ENCODE data around the gene EPB41. TPM values are rescaled to one million over a fixed set of nuclear protein-coding genes. Genes with fewer than 3 reads are reported as not detected.
"Not testable (repeated sequence)": the region's sequence is repeated elsewhere in the genome, so short reads cannot be mapped to it uniquely, and the experiment has no call there.

EPB41 gene
- total RNA-seq, 1 donor from 2014 or later, result 82.6 TPM

DNA sequence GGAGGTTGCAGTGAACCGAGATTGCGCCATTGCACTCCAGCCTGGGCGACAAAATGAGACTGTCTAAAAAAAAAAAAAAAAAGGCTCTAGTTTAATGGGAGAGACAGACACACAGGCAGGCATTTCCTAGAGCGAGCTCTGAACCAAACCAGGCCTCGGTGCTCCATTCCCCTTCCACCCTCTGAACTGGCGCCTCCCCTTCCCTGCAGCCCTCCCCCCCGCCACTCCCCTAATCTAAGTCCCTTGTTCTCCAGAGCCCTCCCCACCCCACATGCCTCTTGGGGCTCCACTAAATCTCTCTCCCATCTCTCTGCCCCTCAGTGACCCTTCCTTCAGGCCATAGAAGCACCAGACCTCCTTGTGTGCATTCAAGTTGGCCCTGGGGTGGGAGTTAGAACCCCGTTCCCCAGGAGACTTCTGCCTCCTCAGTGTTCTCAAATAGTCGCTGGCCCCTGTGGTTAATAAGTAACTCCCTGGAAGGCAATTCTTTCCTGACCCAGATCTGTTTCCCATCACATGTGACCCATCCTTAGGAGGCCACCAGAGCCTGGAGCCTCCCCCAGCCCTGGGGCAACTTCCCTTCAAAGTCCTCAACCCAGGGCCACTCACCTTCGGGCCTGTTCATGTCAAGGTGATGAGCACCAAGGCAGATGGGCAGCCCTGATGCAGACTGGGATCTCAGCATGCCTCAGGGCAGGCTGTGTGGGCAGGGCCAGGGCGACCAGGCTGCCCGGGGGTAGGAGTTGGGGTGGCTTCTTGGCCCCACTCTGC is 42.6 kb upstream of the EPB41 start:
- DNase-seq (ENCODE audit: low spot score), result no peak
- TF ChIP-seq, protein P1, sequence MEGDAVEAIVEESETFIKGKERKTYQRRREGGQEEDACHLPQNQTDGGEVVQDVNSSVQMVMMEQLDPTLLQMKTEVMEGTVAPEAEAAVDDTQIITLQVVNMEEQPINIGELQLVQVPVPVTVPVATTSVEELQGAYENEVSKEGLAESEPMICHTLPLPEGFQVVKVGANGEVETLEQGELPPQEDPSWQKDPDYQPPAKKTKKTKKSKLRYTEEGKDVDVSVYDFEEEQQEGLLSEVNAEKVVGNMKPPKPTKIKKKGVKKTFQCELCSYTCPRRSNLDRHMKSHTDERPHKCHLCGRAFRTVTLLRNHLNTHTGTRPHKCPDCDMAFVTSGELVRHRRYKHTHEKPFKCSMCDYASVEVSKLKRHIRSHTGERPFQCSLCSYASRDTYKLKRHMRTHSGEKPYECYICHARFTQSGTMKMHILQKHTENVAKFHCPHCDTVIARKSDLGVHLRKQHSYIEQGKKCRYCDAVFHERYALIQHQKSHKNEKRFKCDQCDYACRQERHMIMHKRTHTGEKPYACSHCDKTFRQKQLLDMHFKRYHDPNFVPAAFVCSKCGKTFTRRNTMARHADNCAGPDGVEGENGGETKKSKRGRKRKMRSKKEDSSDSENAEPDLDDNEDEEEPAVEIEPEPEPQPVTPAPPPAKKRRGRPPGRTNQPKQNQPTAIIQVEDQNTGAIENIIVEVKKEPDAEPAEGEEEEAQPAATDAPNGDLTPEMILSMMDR (IDR thresholded peaks at IDR 0.05; ENCODE audit: unreplicated experiment), result no peak
- no peaks in the 10 kb centered on the region for H3K9me3 Mint-ChIP-seq (ENCODE audit: unreplicated experiment)
- peaks cover 1% of the 10 kb centered on the region for H3K27me3 Mint-ChIP-seq (ENCODE audit: unreplicated experiment)
- H3K4me1 Mint-ChIP-seq (ENCODE audit: unreplicated experiment), result peaks cover 5% of the 10 kb centered on the region
- no peak overlapping the region for H3K27ac Mint-ChIP-seq (ENCODE audit: unreplicated experiment)
- H3K4me3 Mint-ChIP-seq (ENCODE audit: unreplicated experiment), result no peak overlapping the region
- H3K36me3 Mint-ChIP-seq (ENCODE audit: low read depth, unreplicated experiment), result no peaks in the 10 kb centered on the region

DNA sequence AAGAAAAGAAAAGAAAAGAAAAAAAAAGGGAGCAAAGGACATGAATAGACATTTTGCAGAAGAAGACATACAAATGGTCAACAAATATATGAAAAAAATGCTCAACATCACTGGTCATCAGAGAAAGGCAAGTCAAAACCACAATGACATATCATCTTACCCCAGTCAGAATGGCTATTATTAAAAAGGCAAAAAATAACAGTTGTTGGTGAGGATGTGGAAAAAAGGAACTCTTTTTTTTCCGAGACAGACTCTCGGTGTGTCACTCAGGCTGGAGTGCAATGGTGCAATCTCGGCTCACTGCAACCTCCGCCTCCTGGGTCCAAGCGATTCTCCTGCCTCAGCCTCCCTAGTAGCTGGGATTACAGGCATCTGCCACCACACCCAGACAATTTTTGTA is 39.2 kb upstream of the EPB41 start:
- not testable (repeated sequence) for H3K36me3 Mint-ChIP-seq (ENCODE audit: low read depth, unreplicated experiment); DNase-seq (ENCODE audit: low spot score); H3K27ac Mint-ChIP-seq (ENCODE audit: unreplicated experiment); H3K27me3 Mint-ChIP-seq (ENCODE audit: unreplicated experiment); H3K9me3 Mint-ChIP-seq (ENCODE audit: unreplicated experiment); H3K4me1 Mint-ChIP-seq (ENCODE audit: unreplicated experiment); H3K4me3 Mint-ChIP-seq (ENCODE audit: unreplicated experiment)

DNA sequence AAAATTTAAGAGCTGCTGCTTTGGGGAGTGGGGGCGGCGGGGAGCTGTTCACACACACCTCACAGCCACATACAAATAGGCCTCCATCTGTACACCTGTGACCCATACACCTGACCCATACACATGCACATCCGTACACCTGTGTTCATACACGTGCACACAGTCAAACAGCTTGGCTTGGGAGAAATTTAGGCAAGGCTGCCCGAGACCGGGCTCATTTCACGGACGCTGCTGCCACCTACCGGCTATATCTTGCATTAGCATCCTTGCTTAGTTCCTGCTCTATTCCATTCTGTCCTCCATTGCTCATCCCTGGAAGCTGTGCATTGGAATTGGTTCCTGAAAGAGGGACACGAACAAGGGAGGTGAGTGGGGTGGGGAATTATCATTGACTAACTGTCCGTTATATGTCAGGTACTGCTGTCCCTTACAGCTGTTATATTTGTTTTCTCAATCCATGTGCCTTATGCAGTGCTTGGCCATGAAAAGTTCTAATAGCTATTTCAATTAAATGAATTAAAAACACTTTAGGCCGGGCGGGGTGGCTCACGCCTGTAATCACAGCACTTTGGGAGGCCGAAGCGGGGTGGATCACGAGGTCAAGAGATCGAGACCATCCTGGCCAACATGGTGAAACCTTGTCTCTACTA is 37.1 kb upstream of the EPB41 start:
- H3K4me3 Mint-ChIP-seq (ENCODE audit: unreplicated experiment), result no peak overlapping the region
- H3K36me3 Mint-ChIP-seq (ENCODE audit: low read depth, unreplicated experiment), result no peaks in the 10 kb centered on the region
- TF ChIP-seq, protein P1 (IDR thresholded peaks at IDR 0.05; ENCODE audit: unreplicated experiment), result peak; percentile 94
- H3K4me1 Mint-ChIP-seq (ENCODE audit: unreplicated experiment), result peaks cover 4% of the 10 kb centered on the region
- no peaks in the 10 kb centered on the region for H3K9me3 Mint-ChIP-seq (ENCODE audit: unreplicated experiment)
- peaks cover 1% of the 10 kb centered on the region for H3K27me3 Mint-ChIP-seq (ENCODE audit: unreplicated experiment)
- DNase-seq (ENCODE audit: low spot score), result peak; percentile 77
- H3K27ac Mint-ChIP-seq (ENCODE audit: unreplicated experiment), result no peak overlapping the region

DNA sequence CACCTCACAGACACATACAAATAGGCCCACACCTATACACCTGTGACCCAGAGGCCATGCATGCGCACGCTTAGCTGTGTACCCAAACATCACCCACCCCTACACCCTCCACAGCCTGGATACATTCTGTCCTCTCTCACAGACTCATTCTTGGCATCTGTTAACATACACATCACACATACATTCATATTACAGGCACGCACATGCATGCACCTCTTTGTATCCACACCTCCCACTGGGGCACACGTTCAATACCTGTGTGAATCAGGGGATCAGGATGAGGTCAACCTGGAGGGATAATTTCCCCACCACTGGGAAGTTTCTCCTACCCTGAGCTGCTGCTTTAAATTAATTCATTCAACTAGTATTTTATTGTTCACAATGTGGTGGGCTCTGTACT is 35.6 kb upstream of the EPB41 start:
- no peak overlapping the region for H3K27ac Mint-ChIP-seq (ENCODE audit: unreplicated experiment)
- peaks cover 13% of the 10 kb centered on the region for H3K4me1 Mint-ChIP-seq (ENCODE audit: unreplicated experiment)

DNA sequence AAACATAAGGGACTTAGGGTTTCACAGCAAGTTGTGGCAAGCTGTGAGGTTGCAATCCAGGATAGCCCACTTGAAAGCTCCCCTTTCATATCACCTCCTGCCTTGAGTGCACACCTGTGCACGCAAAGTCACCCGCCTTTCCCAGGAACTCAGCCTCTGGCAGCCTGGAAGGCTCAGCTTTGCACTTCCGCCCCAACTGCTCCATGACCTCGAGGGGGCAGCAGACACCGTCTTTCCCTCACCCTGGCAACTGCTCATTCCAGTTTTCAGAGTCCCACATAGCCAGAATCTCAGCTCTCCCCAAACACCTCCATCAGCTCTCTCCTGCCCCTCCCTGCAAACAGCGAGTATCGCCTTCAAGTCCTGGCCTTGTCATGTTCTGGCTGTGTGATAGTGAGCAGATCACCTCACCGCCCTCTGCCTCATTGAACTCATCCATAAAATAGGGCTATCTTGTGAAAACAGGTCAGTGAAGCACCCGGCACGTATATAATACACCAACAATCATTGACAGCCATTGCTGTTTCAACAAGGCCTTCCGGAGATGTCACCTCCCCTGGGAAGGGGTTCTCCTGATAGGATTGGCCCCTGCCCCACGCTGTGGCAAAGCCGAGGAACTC is 32.2 kb upstream of the EPB41 start:
- H3K27ac Mint-ChIP-seq (ENCODE audit: unreplicated experiment), result peak overlapping the region; percentile 67
- peak; percentile 90 for DNase-seq (ENCODE audit: low spot score)
- TF ChIP-seq, protein P1 (IDR thresholded peaks at IDR 0.05; ENCODE audit: unreplicated experiment), result peak; percentile 78

More for the DNA sequence above, 35.6 kb upstream of the EPB41 start:
- no peak for DNase-seq (ENCODE audit: low spot score)
- Mint-ChIP-seq H3K27me3 (ENCODE audit: unreplicated experiment) (peaks cover 4% of the 10 kb centered on the region), H3K4me3 (ENCODE audit: unreplicated experiment) (no peak overlapping the region), H3K36me3 (ENCODE audit: low read depth, unreplicated experiment) (no peaks in the 10 kb centered on the region), H3K9me3 (ENCODE audit: unreplicated experiment) (no peaks in the 10 kb centered on the region)
- TF ChIP-seq, protein P1 (IDR thresholded peaks at IDR 0.05; ENCODE audit: unreplicated experiment), result no peak

More for the DNA sequence above, 32.2 kb upstream of the EPB41 start:
- Mint-ChIP-seq H3K4me1 (ENCODE audit: unreplicated experiment) (peaks cover 38% of the 10 kb centered on the region), H3K4me3 (ENCODE audit: unreplicated experiment) (no peak overlapping the region), H3K36me3 (ENCODE audit: low read depth, unreplicated experiment) (no peaks in the 10 kb centered on the region), H3K27me3 (ENCODE audit: unreplicated experiment) (peaks cover 7% of the 10 kb centered on the region), H3K9me3 (ENCODE audit: unreplicated experiment) (no peaks in the 10 kb centered on the region)

Data from endothelial cell (in vitro differentiated cells).